GM12878 (cell line): ENCODE results near the gene CCL3. TPM values are rescaled to one million over a fixed set of nuclear protein-coding genes. Genes with fewer than 3 reads are reported as not detected.

Source experiments
- ATAC-seq: fragments of 200-7000 bp; cut with Tn5 transposase; 3 replicates; pipeline ENCODE4 v1.9.1; 2020; ENCODE audit warnings: mild to moderate bottlenecking, moderate library complexity
- BruUV-seq: library from RNA; stranded (reverse); fragments of 400-500 nt; replicated peaks from 2 replicates; lab custom pipeline; 2021; lab: Mats Ljungman, UMichigan
- CTCF ChIA-PET: fragments of 300-600 bp; sonication (Branson Sonifier 250); formaldehyde crosslinking; extraction: SDS; loops from one replicate; lab custom pipeline; 2021; ENCODE audit warnings: inconsistent platforms; lab: Yijun Ruan, JAX
- POLR2A ChIA-PET: fragments of 350-600 bp; formaldehyde crosslinking; extraction: SDS; loops from one replicate; lab custom pipeline; 2021; ENCODE audit warnings: inconsistent platforms; lab: Charles Lee
- RAD21 ChIA-PET: fragments of 300-600 bp; sonication (Branson Sonifier 250); formaldehyde crosslinking; loops from one replicate; lab custom pipeline; 2023; ENCODE audit warnings: antibody characterized with exemption; ENCODE audit not compliant: unreplicated experiment; lab: Charles Lee
- SMC1A ChIA-PET: fragments of 300-600 bp; sonication (Branson Sonifier 250); formaldehyde crosslinking; loops from one replicate; lab custom pipeline; 2023; ENCODE audit not compliant: unreplicated experiment, uncharacterized antibody; lab: Charles Lee
- DNase-seq: peaks from one replicate; pipeline ENCODE4 v3.0.0-alpha.2; 2011; ENCODE audit warnings: low read depth, low spot score
- FAIRE-seq: peaks from 3 replicates; lab custom pipeline; 2011; peaks lifted over from hg19 to GRCh38; lab: Jason Lieb, UNC
- H2AFZ ChIP-seq: 2 replicates; pipeline ENCODE4 v1.6.0; 2011; ENCODE audit warnings: low read depth, low read length, control low read depth; ENCODE audit not compliant: control insufficient read depth
- H3K27ac ChIP-seq: 2 replicates; pipeline ENCODE4 v1.5.1; 2011; ENCODE audit warnings: control low read depth; ENCODE audit not compliant: control insufficient read depth, insufficient read depth
- H3K27me3 ChIP-seq, 2 experiments: replicated peaks in 1 of 2; 2 replicates each; pipeline versions ENCODE4 v1.6.0 to v1.6.1; 2011; ENCODE audit warnings: low read length in 1 of 2; ENCODE audit not compliant: control insufficient read depth in 2 of 2, insufficient read depth in 2 of 2
- H3K36me3 ChIP-seq, 2 experiments: 2 replicates each; pipeline ENCODE4 v1.5.1; 2011; ENCODE audit warnings: low read length in 1 of 2; ENCODE audit not compliant: control insufficient read depth in 2 of 2, insufficient read depth in 2 of 2
- H3K4me1 ChIP-seq: 2 replicates; pipeline ENCODE4 v1.6.1; 2011; ENCODE audit warnings: mild to moderate bottlenecking, low read length, moderate library complexity, mixed read lengths; ENCODE audit not compliant: control insufficient read depth, insufficient read depth
- H3K4me2 ChIP-seq: 2 replicates; pipeline ENCODE4 v1.6.0; 2011; ENCODE audit warnings: control low read depth; ENCODE audit not compliant: control insufficient read depth, insufficient read depth
- H3K4me3 ChIP-seq: fragments of 200-600 bp; sonication (generic); 2 replicates; pipeline ENCODE4 v1.5.1; 2016
- H3K79me2 ChIP-seq: 2 replicates; pipeline ENCODE4 v1.6.0; 2011; ENCODE audit warnings: low read length; ENCODE audit not compliant: control insufficient read depth, insufficient read depth
- H3K9ac ChIP-seq: 2 replicates; pipeline ENCODE4 v1.8.0; 2011; ENCODE audit warnings: low read length, control low read depth, mixed read lengths; ENCODE audit not compliant: control insufficient read depth, insufficient read depth
- H3K9me3 ChIP-seq: replicated peaks from 3 replicates; pipeline ENCODE4 v1.5.1; 2011; ENCODE audit warnings: mild to moderate bottlenecking, low read length; ENCODE audit not compliant: control insufficient read depth, insufficient read depth
- H4K20me1 ChIP-seq: 2 replicates; pipeline ENCODE4 v1.6.0; 2011; ENCODE audit not compliant: control insufficient read depth, insufficient read depth
- ASH2L ChIP-seq: fragments of 300-600, 200-600 bp; sonication (generic); IDR thresholded peaks from 2 replicates; pipeline ENCODE4 v1.6.1; 2017; ENCODE audit warnings: low read depth, mild to moderate bottlenecking, borderline replicate concordance
- BHLHE40 ChIP-seq, 2 experiments: fragments of 450-650 bp in 1 of 2; IDR thresholded peaks; 2 replicates each; pipeline ENCODE4 v1.6.1; 2011 to 2017; ENCODE audit warnings: low read depth in 2 of 2, borderline replicate concordance in 1 of 2, improper control_type of control experiment in 1 of 2, low read length in 1 of 2, mild to moderate bottlenecking in 1 of 2
- BMI1 ChIP-seq: fragments of 450-650 bp; IDR thresholded peaks from 2 replicates; pipeline ENCODE4 v1.6.1; 2016; ENCODE audit warnings: mild to moderate bottlenecking, moderate library complexity, borderline replicate concordance
- CEBPB ChIP-seq, 2 experiments: fragments of 150-350 bp in 1 of 2; IDR thresholded peaks; 2 replicates each; pipeline ENCODE4 v1.6.1; 2012 to 2014; ENCODE audit warnings: low read depth in 2 of 2, low read length in 2 of 2, borderline replicate concordance in 1 of 2, inconsistent platforms in 1 of 2
- CHD2 ChIP-seq: IDR thresholded peaks from 2 replicates; pipeline ENCODE4 v1.6.1; 2011; ENCODE audit warnings: low read depth, low read length, improper control_type of control experiment, borderline replicate concordance
- CHD4 ChIP-seq: fragments of 200-600 bp; sonication (generic); IDR thresholded peaks from 2 replicates; pipeline ENCODE4 v1.6.1; 2016; ENCODE audit warnings: mild to moderate bottlenecking
- FOXK2 ChIP-seq: fragments of 450-650 bp; IDR thresholded peaks from 2 replicates; pipeline ENCODE4 v1.6.1; 2017; ENCODE audit warnings: mild to moderate bottlenecking, moderate library complexity
- GABPA ChIP-seq: IDR thresholded peaks from 2 replicates; pipeline ENCODE4 v1.6.1; 2014; ENCODE audit warnings: antibody characterized with exemption, low read depth, mild to moderate bottlenecking, inconsistent platforms
- MTA2 ChIP-seq: fragments of 450-650 bp; IDR thresholded peaks from 2 replicates; pipeline ENCODE4 v1.6.1; 2016; ENCODE audit warnings: low read depth, mild to moderate bottlenecking, moderate library complexity
- MXI1 ChIP-seq: fragments of 150-350 bp; IDR thresholded peaks from 2 replicates; pipeline ENCODE4 v1.6.1; 2011; ENCODE audit warnings: low read depth, mild to moderate bottlenecking, inconsistent platforms, low read length, improper control_type of control experiment
- NFXL1 ChIP-seq: fragments of 450-650 bp; IDR thresholded peaks from 2 replicates; pipeline ENCODE4 v1.6.1; 2017; ENCODE audit warnings: antibody characterized with exemption, mild to moderate bottlenecking, borderline replicate concordance
- NR2F1 ChIP-seq: fragments of 450-650 bp; conservative IDR thresholded peaks from 2 replicates; pipeline ENCODE4 v1.6.1; 2017; ENCODE audit warnings: mild to moderate bottlenecking
- RAD21 ChIP-seq: IDR thresholded peaks from 2 replicates; pipeline ENCODE4 v1.6.1; 2011; ENCODE audit warnings: mild to moderate bottlenecking, low read depth, low read length, moderate library complexity; ENCODE audit not compliant: insufficient read depth
- RELA ChIP-seq: fragments of 450-650 bp; IDR thresholded peaks from 2 replicates; pipeline ENCODE4 v1.8.0; 2014; ENCODE audit warnings: borderline replicate concordance; ENCODE audit not compliant: partially characterized antibody
- RUNX3 ChIP-seq: IDR thresholded peaks from 2 replicates; pipeline ENCODE4 v1.6.1; 2012; ENCODE audit warnings: low read length, inconsistent platforms
- SP1 ChIP-seq: IDR thresholded peaks from one replicate; pipeline ENCODE4 v1.6.1; 2011; ENCODE audit warnings: low read depth, low read length
- SREBF2 ChIP-seq: IDR thresholded peaks from 2 replicates; pipeline ENCODE4 v1.6.1; 2012; ENCODE audit warnings: mild to moderate bottlenecking, low read length
- TCF12 ChIP-seq: IDR thresholded peaks from 2 replicates; pipeline ENCODE4 v1.6.1; 2011; ENCODE audit warnings: low read depth, mild to moderate bottlenecking, low read length
- WRNIP1 ChIP-seq: IDR thresholded peaks from 2 replicates; pipeline ENCODE4 v1.6.1; 2011; ENCODE audit warnings: low read depth, low read length, improper control_type of control experiment, borderline replicate concordance
- in situ Hi-C: fragments of 300-500 bp; cut with MboI; formaldehyde crosslinking; loops from 9 replicates; pipeline ENCODE4 v1.14.3; 2018; ENCODE audit warnings: mixed read lengths
- intact Hi-C: fragments of 100-400 bp; cut with micrococcal nuclease; formaldehyde crosslinking; loops from one replicate; pipeline ENCODE4 v1.14.2; 2022; ENCODE audit not compliant: unreplicated experiment
- polyA plus RNA-seq, 11 experiments: library from polyadenylated mRNA; depleted of rRNA in 4 of 11; unstranded in 6 of 11; stranded (reverse) in 5 of 11; fragments of >200 nt; fragmentation: Nextera tagmentation in 4 of 11; fragmentation: Illumina TruSeq in 1 of 11; extraction: Ambion mirVana in 4 of 11; extraction: Trizol in 1 of 11; gene quantifications; 1 replicate in 1 of 11; 2 replicates in 10 of 11; pipeline versions ENCODE4 v1.2.1 to v1.2.3, GENCODE V29; 2011 to 2016; ENCODE audit warnings: inconsistent platforms in 2 of 11, missing spikeins in 2 of 11, low read depth in 1 of 11
- total RNA-seq, 4 experiments: library from RNA; depleted of rRNA in 3 of 4; stranded (reverse); fragments of >200 nt in 3 of 4; fragmentation: Illumina TruSeq in 1 of 4; extraction: Trizol in 1 of 4; gene quantifications; 2 replicates each; pipeline versions ENCODE4 v1.2.1 to v1.2.3, GENCODE V29; 2013 to 2021

Gene CCL3
- total and polyA plus RNA-seq, 10 of the 15 experiments (the other 5 are each of a cell fraction or from before 2014, with no cell fraction given) = 96.5 to 1,488 (median 199) TPM

DNA sequence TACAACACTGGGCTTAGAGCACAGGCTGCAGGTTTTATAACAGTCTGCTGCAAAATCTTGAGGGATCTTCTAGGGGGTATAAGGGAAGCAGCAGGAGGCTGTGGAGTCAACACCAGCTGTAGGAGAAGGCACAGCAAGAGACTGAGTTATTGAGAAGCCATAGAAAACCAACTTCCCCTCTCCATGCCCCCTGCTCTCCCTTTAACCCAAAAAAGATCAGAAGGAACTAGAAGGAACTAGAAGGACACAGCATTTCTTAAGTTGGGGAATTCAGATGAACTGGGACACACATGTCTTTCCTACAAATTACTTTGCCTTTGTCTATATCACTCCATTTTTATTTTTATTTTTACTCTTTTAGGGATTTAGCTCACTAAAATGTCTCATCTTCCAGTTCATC, 32.0 kb downstream of the CCL3 start:
- H2AFZ ChIP-seq = no peak overlapping the region
- no peak overlapping the region for H3K27ac ChIP-seq
- no peaks in the 10 kb centered on the region for H3K4me1 ChIP-seq
- FAIRE-seq (no peak), DNase-seq (no peak), ATAC-seq (no peak)
- POLR2A ChIA-PET = interaction anchor here (0.9 kb wide), 1 partner anchor 14 kb away, joined by 3 read pairs; no protein-coding TSS in a partner anchor
- no peak overlapping the region for H3K9ac ChIP-seq
- CTCF ChIA-PET = interaction anchor here (0.8 to 2.2 kb wide), 4 partner anchors 13 to 91 kb away, joined by 3 to 8 read pairs (median 6); partner anchors contain the start of gene CCL14
- no peak overlapping the region for H3K4me2 ChIP-seq
- H3K4me3 ChIP-seq = no peak overlapping the region
- in situ Hi-C loops (no loop called here), intact Hi-C loops (no loop called here)
- no peaks in the 10 kb centered on the region for H4K20me1 ChIP-seq
- RAD21 ChIA-PET = interaction anchor here (1.1 kb wide), 1 partner anchor 15 kb away, joined by 4 read pairs; no protein-coding TSS in a partner anchor
- H3K27me3 ChIP-seq = no peaks in the 10 kb centered on the region
- H3K79me2 ChIP-seq = no peaks in the 10 kb centered on the region
- H3K9me3 ChIP-seq = no peaks in the 10 kb centered on the region; the same call in 2 of the 3 replicates
- no peaks in the 10 kb centered on the region for H3K36me3 ChIP-seq
- TF ChIP-seq RAD21 (no peak), RELA (no peak), SP1 (no peak), RUNX3 (no peak), BMI1 (no peak), MTA2 (no peak), NFXL1 (no peak), GABPA (no peak), CEBPB (IDR thresholded peaks at IDR 0.05; ENCODE audit: borderline replicate concordance in 1 of 2, low read depth in 2 of 2, low read length in 2 of 2) (no peak), WRNIP1 (no peak), ASH2L (no peak), FOXK2 (no peak), TCF12 (no peak), SREBF2 (no peak), BHLHE40 (IDR thresholded peaks at IDR 0.05; ENCODE audit: borderline replicate concordance in 1 of 2, low read depth in 2 of 2, low read length in 1 of 2) (no peak), CHD4 (no peak), NR2F1 (no peak), MXI1 (no peak), CHD2 (no peak)
- no TSS peak for BruUV-seq
- SMC1A ChIA-PET = interaction anchor here (0.9 to 1.8 kb wide), 3 partner anchors 15 to 91 kb away, joined by 3 to 6 read pairs (median 4); no protein-coding TSS in a partner anchor
